IMR-90 (cell line): ENCODE measurements around the gene NIPAL4. TPM values are rescaled to one million over a fixed set of nuclear protein-coding genes. Genes with fewer than 3 reads are reported as not detected.

Experiments used
- ATAC-seq: fragments of 200-7000 bp; cut with Tn5 transposase; 2 replicates; pipeline ENCODE4 v1.9.1; 2020; ENCODE audit warnings: low read depth, mild to moderate bottlenecking, moderate library complexity
- BruUV-seq: library from RNA; stranded (reverse); fragments of 400-500 nt; replicated peaks from 2 replicates; lab custom pipeline; 2021; lab: Mats Ljungman, UMichigan
- CTCF ChIA-PET: fragments of 300-600 bp; formaldehyde crosslinking; extraction: SDS; loops from one replicate; lab custom pipeline; 2021; ENCODE audit warnings: antibody characterized with exemption; lab: Yijun Ruan, JAX
- POLR2A ChIA-PET: fragments of 300-600 bp; sonication (Branson Sonifier 250); formaldehyde crosslinking; loops from one replicate; lab custom pipeline; 2022; ENCODE audit warnings: antibody characterized with exemption; ENCODE audit not compliant: unreplicated experiment; lab: Charles Lee
- DNase-seq: peaks from one replicate; pipeline ENCODE4 v3.0.0; 2013
- H2AFZ ChIP-seq: replicated peaks from 2 replicates; pipeline ENCODE3; 2013; ENCODE audit warnings: low read length, mild to moderate bottlenecking; ENCODE audit not compliant: poor library complexity
- H2AK5ac ChIP-seq: 2 replicates; pipeline ENCODE4 v1.6.1; 2013; ENCODE audit warnings: low read depth, low read length, inconsistent platforms
- H2AK9ac ChIP-seq: replicated peaks from 2 replicates; pipeline ENCODE3; 2013; ENCODE audit warnings: mild to moderate bottlenecking, low read depth, low read length, moderate library complexity; ENCODE audit not compliant: poor library complexity
- H2BK120ac ChIP-seq: 2 replicates; pipeline ENCODE4 v1.6.1; 2013; ENCODE audit warnings: low read depth, low read length, inconsistent platforms
- H2BK15ac ChIP-seq: 3 replicates; pipeline ENCODE4 v1.6.1; 2013; ENCODE audit warnings: low read depth, low read length, inconsistent platforms
- H2BK20ac ChIP-seq: 2 replicates; pipeline ENCODE4 v1.6.1; 2013; ENCODE audit warnings: low read depth, mild to moderate bottlenecking, inconsistent platforms, low read length, moderate library complexity
- H2BK5ac ChIP-seq: 2 replicates; pipeline ENCODE4 v1.6.1; 2013; ENCODE audit warnings: mild to moderate bottlenecking, low read depth, low read length, inconsistent platforms; ENCODE audit not compliant: poor library complexity, severe bottlenecking
- H3K14ac ChIP-seq: replicated peaks from 2 replicates; pipeline ENCODE4 v1.6.1; 2013; ENCODE audit warnings: low read depth, low read length, inconsistent platforms
- H3K18ac ChIP-seq: 2 replicates; pipeline ENCODE4 v1.6.1; 2013; ENCODE audit warnings: low read depth, low read length, control low read depth
- H3K23ac ChIP-seq: 2 replicates; pipeline ENCODE4 v1.6.1; 2013; ENCODE audit warnings: low read depth, low read length, inconsistent platforms
- H3K27ac ChIP-seq: 2 replicates; pipeline ENCODE4 v1.5.1; 2013; ENCODE audit warnings: mild to moderate bottlenecking, control low read depth, low read length; ENCODE audit not compliant: insufficient read depth
- H3K27me3 ChIP-seq: 2 replicates; pipeline ENCODE4 v1.6.1; 2013; ENCODE audit warnings: low read length; ENCODE audit not compliant: control insufficient read depth, insufficient read depth
- H3K36me3 ChIP-seq: 2 replicates; pipeline ENCODE4 v1.6.1; 2013; ENCODE audit warnings: low read length, mixed read lengths; ENCODE audit not compliant: control insufficient read depth, insufficient read depth
- H3K4ac ChIP-seq: 2 replicates; pipeline ENCODE4 v1.6.1; 2013; ENCODE audit warnings: low read depth, low read length, inconsistent platforms
- H3K4me1 ChIP-seq: 2 replicates; pipeline ENCODE4 v1.6.1; 2013; ENCODE audit warnings: low read length, mixed read lengths; ENCODE audit not compliant: control insufficient read depth, insufficient read depth
- H3K4me2 ChIP-seq: 2 replicates; pipeline ENCODE4 v1.6.1; 2013; ENCODE audit warnings: low read depth, mild to moderate bottlenecking, control low read depth, low read length, moderate library complexity
- H3K4me3 ChIP-seq: 2 replicates; pipeline ENCODE4 v1.5.1; 2013; ENCODE audit warnings: low read depth, mild to moderate bottlenecking, control low read depth, low read length, moderate library complexity; ENCODE audit not compliant: insufficient read depth
- H3K56ac ChIP-seq: 2 replicates; pipeline ENCODE4 v1.6.1; 2013; ENCODE audit warnings: low read length, inconsistent platforms; ENCODE audit not compliant: insufficient read depth; ENCODE audit errors: extremely low read depth
- H3K79me1 ChIP-seq, 2 experiments: 2 replicates each; pipeline ENCODE4 v1.6.1; 2013; ENCODE audit warnings: low read length in 2 of 2, inconsistent platforms in 1 of 2, low read depth in 1 of 2
- H3K9ac ChIP-seq: 2 replicates; pipeline ENCODE4 v1.6.1; 2013; ENCODE audit warnings: low read depth, low read length, control low read depth
- H3K9me1 ChIP-seq: 2 replicates; pipeline ENCODE4 v1.6.1; 2013; ENCODE audit warnings: low read length, inconsistent platforms; ENCODE audit not compliant: insufficient read depth
- H3K9me3 ChIP-seq: 2 replicates; pipeline ENCODE4 v1.6.1; 2013; ENCODE audit warnings: low read length; ENCODE audit not compliant: control insufficient read depth, insufficient read depth
- H4K20me1 ChIP-seq: 2 replicates; pipeline ENCODE4 v1.6.1; 2013; ENCODE audit warnings: low read length, inconsistent platforms; ENCODE audit not compliant: insufficient read depth
- H4K5ac ChIP-seq: 2 replicates; pipeline ENCODE4 v1.6.1; 2013; ENCODE audit warnings: mild to moderate bottlenecking, low read depth, low read length, control low read depth
- H4K8ac ChIP-seq, 2 experiments: 2 replicates each; pipeline ENCODE4 v1.6.1; 2013; ENCODE audit warnings: low read depth in 2 of 2, low read length in 2 of 2, control low read depth in 1 of 2, inconsistent platforms in 1 of 2
- H4K91ac ChIP-seq: 2 replicates; pipeline ENCODE4 v1.6.1; 2013; ENCODE audit warnings: low read depth, low read length, inconsistent platforms; ENCODE audit not compliant: insufficient read depth
- BHLHE40 ChIP-seq: fragments of 150-350 bp; IDR thresholded peaks from 2 replicates; pipeline ENCODE4 v1.6.1; 2016; ENCODE audit warnings: mild to moderate bottlenecking, low read depth, low read length
- CEBPB ChIP-seq: IDR thresholded peaks from 2 replicates; pipeline ENCODE4 v1.6.1; 2012; ENCODE audit warnings: low read depth, low read length, improper control_type of control experiment
- CHD1 ChIP-seq: IDR thresholded peaks from 2 replicates; pipeline ENCODE4 v1.6.1; 2012; ENCODE audit warnings: low read depth, low read length, improper control_type of control experiment
- CTCF ChIP-seq: conservative IDR thresholded peaks from 2 replicates; pipeline ENCODE4 v1.5.1; 2012; ENCODE audit warnings: mild to moderate bottlenecking, low read depth, low read length, improper control_type of control experiment
- ELK1 ChIP-seq: fragments of 150-350 bp; IDR thresholded peaks from 2 replicates; pipeline ENCODE4 v1.6.1; 2016; ENCODE audit warnings: low read depth, mild to moderate bottlenecking, low read length, moderate library complexity, borderline replicate concordance
- FOS ChIP-seq: fragments of 150-350 bp; IDR thresholded peaks from 2 replicates; pipeline ENCODE4 v1.6.1; 2016; ENCODE audit warnings: low read depth, low read length
- MAZ ChIP-seq: IDR thresholded peaks from 2 replicates; pipeline ENCODE4 v1.6.1; 2012; ENCODE audit warnings: low read depth, mild to moderate bottlenecking, low read length, improper control_type of control experiment, moderate library complexity, borderline replicate concordance
- MXI1 ChIP-seq: IDR thresholded peaks from 2 replicates; pipeline ENCODE4 v1.6.1; 2012; ENCODE audit warnings: low read depth, mild to moderate bottlenecking, low read length, moderate library complexity, borderline replicate concordance
- NFE2L2 ChIP-seq: fragments of 150-350 bp; IDR thresholded peaks from 2 replicates; pipeline ENCODE4 v1.6.1; 2016; ENCODE audit warnings: low read depth, mild to moderate bottlenecking, low read length
- POLR2A ChIP-seq: IDR thresholded peaks from 2 replicates; pipeline ENCODE4 v1.6.1; 2012; ENCODE audit warnings: mild to moderate bottlenecking, low read depth, low read length
- RCOR1 ChIP-seq: IDR thresholded peaks from 2 replicates; pipeline ENCODE4 v1.6.1; 2012; ENCODE audit warnings: mild to moderate bottlenecking, low read length, improper control_type of control experiment; ENCODE audit not compliant: insufficient replicate concordance
- RFX5 ChIP-seq: IDR thresholded peaks from 2 replicates; pipeline ENCODE4 v1.8.0; 2012; ENCODE audit warnings: low read depth, mild to moderate bottlenecking, low read length, moderate library complexity
- USF2 ChIP-seq: fragments of 150-350 bp; IDR thresholded peaks from 2 replicates; pipeline ENCODE4 v1.6.1; 2017; ENCODE audit warnings: mild to moderate bottlenecking, antibody characterized with exemption, low read length, low read depth
- WGBS, 2 experiments: methylation state at CpG; one replicate each; pipeline versions ENCODE4 v1.1.5 to v1.1.7; 2013; ENCODE audit warnings: missing lambda C conversion rate in 2 of 2; ENCODE audit not compliant: insufficient read length in 1 of 2; ENCODE audit errors: extremely low coverage in 2 of 2; 5-methylcytosine and 5-hydroxymethylcytosine counted together
- dilution Hi-C: fragments of 300-500 bp; cut with HindIII; formaldehyde crosslinking; loops from one replicate; pipeline ENCODE4 v1.14.3; 2018; ENCODE audit warnings: low sequenced_read_pairs; ENCODE audit not compliant: unreplicated experiment
- in situ Hi-C: fragments of 300-500 bp; cut with MboI; formaldehyde crosslinking; loops from 3 replicates; pipeline ENCODE4 v1.14.3; 2019; ENCODE audit warnings: low sequenced_read_pairs, inconsistent platforms, mixed read lengths
- intact Hi-C: fragments of 100-400 bp; cut with micrococcal nuclease; formaldehyde crosslinking; loops from 2 replicates; pipeline ENCODE4 v1.10.0; 2022
- polyA plus RNA-seq, 3 experiments: library from polyadenylated mRNA; depleted of rRNA; stranded (reverse); fragments of >200 nt; gene quantifications; 2 replicates each; pipeline ENCODE4 v1.2.3, GENCODE V29; 2012; ENCODE audit warnings: low replicate concordance in 1 of 3
- total RNA-seq: library from RNA; depleted of rRNA; stranded (reverse); fragments of >200 nt; gene quantifications from 2 replicates; pipeline ENCODE4 v1.2.3, GENCODE V29; 2012

Gene NIPAL4
- total and polyA plus RNA-seq, 2 of the 4 experiments (the other 2 are of a cell fraction): 0.18 to 0.39 TPM

- H3K27me3 ChIP-seq: no peaks in the 10 kb centered on the region
- no peak overlapping the region for H3K4me2 ChIP-seq
- H2AK5ac ChIP-seq: no peak overlapping the region
- intact Hi-C loops: loop anchor here (5.0 kb wide), 2 partner anchors 97 to 228 kb away; partner anchors contain the start of gene ADAM19
- peaks cover 2% of the 10 kb centered on the region; the same call in 1 of the 2 replicates for H3K4me1 ChIP-seq
- dilution Hi-C loops: no loop called here
- no peak for DNase-seq
- H2AK9ac ChIP-seq: no peak overlapping the region
- no peak overlapping the region for H3K18ac ChIP-seq
- no peak overlapping the region for H2AFZ ChIP-seq
- H4K8ac ChIP-seq: peak overlapping the region in 1 of 2 experiments; percentile 3; a peak in 1 of 4 replicates
- H3K23ac ChIP-seq: no peak overlapping the region; the same call in 1 of the 2 replicates
- H3K27ac ChIP-seq: no peak overlapping the region
- H3K4me3 ChIP-seq: no peak overlapping the region
- no peaks in the 10 kb centered on the region for H4K20me1 ChIP-seq
- 90% methylated on average over 3 of the region's 15 CpGs; no CpG with 5 or more reads in 1 of the 2 experiments for WGBS, 2 experiments
- no peak overlapping the region for H4K91ac ChIP-seq
- H2BK120ac ChIP-seq: no peak overlapping the region
- H3K9me1 ChIP-seq: peaks cover 4% of the 10 kb centered on the region; the same call in 1 of the 2 replicates
- in situ Hi-C loops: loop anchor here (5.0 kb wide), 1 partner anchor 113 kb away; no protein-coding TSS in a partner anchor
- H2BK20ac ChIP-seq: no peak overlapping the region
- no peak; the same call in 1 of the 2 replicates for ATAC-seq
- peaks cover 26% of the 10 kb centered on the region for H3K36me3 ChIP-seq
- CTCF ChIA-PET: interaction anchor here (1.0 to 1.1 kb wide), 2 partner anchors 152 to 238 kb away, joined by 3 to 4 read pairs; no protein-coding TSS in a partner anchor
- H3K14ac ChIP-seq: no peak overlapping the region
- H3K4ac ChIP-seq: no peak overlapping the region
- H3K9me3 ChIP-seq: no peaks in the 10 kb centered on the region
- H2BK5ac ChIP-seq: no peak overlapping the region
- H3K79me1 ChIP-seq: peaks cover 14 to 32% of the 10 kb centered on the region in 2 experiments
- no peak overlapping the region for H4K5ac ChIP-seq
- no peak overlapping the region for H3K56ac ChIP-seq
- H2BK15ac ChIP-seq: no peak overlapping the region
- POLR2A ChIA-PET: no interaction called here
- H3K9ac ChIP-seq: no peak overlapping the region
- no TSS peak for BruUV-seq
- TF ChIP-seq FOS: no peak
- TF ChIP-seq BHLHE40: no peak
- TF ChIP-seq MAZ: no peak
- TF ChIP-seq CEBPB: no peak
- TF ChIP-seq ELK1: no peak
- TF ChIP-seq MXI1: no peak
- TF ChIP-seq CHD1: no peak
- TF ChIP-seq CTCF: no peak
- TF ChIP-seq RFX5: no peak
- TF ChIP-seq POLR2A: no peak
- no peak for TF ChIP-seq NFE2L2
- TF ChIP-seq RCOR1: no peak
- no peak for TF ChIP-seq USF2
These were observed 19.8 kb downstream of the NIPAL4 start for GRCh38 chr5:157479612-157480510.
